ENCODE data around the gene FCHO1. TPM values are rescaled to one million over a fixed set of nuclear protein-coding genes. Genes with fewer than 3 reads are reported as not detected.

Gene FCHO1
- total and polyA plus RNA-seq, 4 donors = 0.69 to 2.8 (median 1.7) TPM

GRCh38 chr19:17803264-17803896 lies 52.1 kb downstream of the FCHO1 start:
- no peaks in the 10 kb centered on the region for H3K36me3 ChIP-seq (ENCODE audit: control insufficient read depth in 4 of 4, insufficient read depth in 3 of 4, low read depth in 1 of 4, low read length in 3 of 4)
- H3K4me3 ChIP-seq (ENCODE audit: low read depth in 1 of 3, low read length in 3 of 3) = no peak overlapping the region
- no peaks in the 10 kb centered on the region for H3K4me1 ChIP-seq (ENCODE audit: control insufficient read depth in 4 of 4, insufficient read depth in 4 of 4, low read length in 3 of 4)
- no peak for TF ChIP-seq YY1 (IDR thresholded peaks at IDR 0.05)
- TF ChIP-seq RAD21 (IDR thresholded peaks at IDR 0.05) = no peak
- TF ChIP-seq ATF3 (IDR thresholded peaks at IDR 0.05) = no peak
- TF ChIP-seq MAX (IDR thresholded peaks at IDR 0.05) = no peak
- TF ChIP-seq ZBTB33 (IDR thresholded peaks at IDR 0.05) = no peak
- TF ChIP-seq NR2F2 (IDR thresholded peaks at IDR 0.05) = no peak
- no peak for TF ChIP-seq EGR1 (IDR thresholded peaks at IDR 0.05; ENCODE audit: low read depth in 2 of 2)
- TF ChIP-seq, protein P1, sequence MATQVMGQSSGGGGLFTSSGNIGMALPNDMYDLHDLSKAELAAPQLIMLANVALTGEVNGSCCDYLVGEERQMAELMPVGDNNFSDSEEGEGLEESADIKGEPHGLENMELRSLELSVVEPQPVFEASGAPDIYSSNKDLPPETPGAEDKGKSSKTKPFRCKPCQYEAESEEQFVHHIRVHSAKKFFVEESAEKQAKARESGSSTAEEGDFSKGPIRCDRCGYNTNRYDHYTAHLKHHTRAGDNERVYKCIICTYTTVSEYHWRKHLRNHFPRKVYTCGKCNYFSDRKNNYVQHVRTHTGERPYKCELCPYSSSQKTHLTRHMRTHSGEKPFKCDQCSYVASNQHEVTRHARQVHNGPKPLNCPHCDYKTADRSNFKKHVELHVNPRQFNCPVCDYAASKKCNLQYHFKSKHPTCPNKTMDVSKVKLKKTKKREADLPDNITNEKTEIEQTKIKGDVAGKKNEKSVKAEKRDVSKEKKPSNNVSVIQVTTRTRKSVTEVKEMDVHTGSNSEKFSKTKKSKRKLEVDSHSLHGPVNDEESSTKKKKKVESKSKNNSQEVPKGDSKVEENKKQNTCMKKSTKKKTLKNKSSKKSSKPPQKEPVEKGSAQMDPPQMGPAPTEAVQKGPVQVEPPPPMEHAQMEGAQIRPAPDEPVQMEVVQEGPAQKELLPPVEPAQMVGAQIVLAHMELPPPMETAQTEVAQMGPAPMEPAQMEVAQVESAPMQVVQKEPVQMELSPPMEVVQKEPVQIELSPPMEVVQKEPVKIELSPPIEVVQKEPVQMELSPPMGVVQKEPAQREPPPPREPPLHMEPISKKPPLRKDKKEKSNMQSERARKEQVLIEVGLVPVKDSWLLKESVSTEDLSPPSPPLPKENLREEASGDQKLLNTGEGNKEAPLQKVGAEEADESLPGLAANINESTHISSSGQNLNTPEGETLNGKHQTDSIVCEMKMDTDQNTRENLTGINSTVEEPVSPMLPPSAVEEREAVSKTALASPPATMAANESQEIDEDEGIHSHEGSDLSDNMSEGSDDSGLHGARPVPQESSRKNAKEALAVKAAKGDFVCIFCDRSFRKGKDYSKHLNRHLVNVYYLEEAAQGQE (IDR thresholded peaks at IDR 0.05) = no peak
- TF ChIP-seq HNF4G (IDR thresholded peaks at IDR 0.05) = no peak
- TF ChIP-seq SP1 (IDR thresholded peaks at IDR 0.05) = no peak
- TF ChIP-seq TAF1 (conservative IDR thresholded peaks at IDR 0.05) = no peak
- TF ChIP-seq GABPA (IDR thresholded peaks at IDR 0.05 in 1 of 2, conservative IDR thresholded peaks at IDR 0.05 in 1 of 2) = no peak
- no peak for TF ChIP-seq CTCF (IDR thresholded peaks at IDR 0.05; ENCODE audit: low read depth, low read length, missing input control)
- no peak for TF ChIP-seq FOXA2 (IDR thresholded peaks at IDR 0.05)
- no peak for TF ChIP-seq HNF4A (conservative IDR thresholded peaks at IDR 0.05)
- no peak for TF ChIP-seq FOXA1 (IDR thresholded peaks at IDR 0.05)
- TF ChIP-seq JUND (IDR thresholded peaks at IDR 0.05) = no peak
- TF ChIP-seq RXRA (IDR thresholded peaks at IDR 0.05) = no peak
- H3K27ac ChIP-seq (ENCODE audit: low read depth in 1 of 2, low read length in 2 of 2) = no peak overlapping the region
- no peak overlapping the region for H3K9ac ChIP-seq (ENCODE audit: low read depth in 1 of 2, low read length in 2 of 2)
- WGBS = 57% methylated on average over 14 of the region's 14 CpGs
- H3K9me3 ChIP-seq (ENCODE audit: control insufficient read depth in 4 of 4, low read length in 3 of 4) = no peaks in the 10 kb centered on the region
- H3K27me3 ChIP-seq (ENCODE audit: control insufficient read depth in 4 of 4, insufficient read depth in 4 of 4, low read length in 3 of 4) = peaks cover 0 to 3% (median 0%) of the 10 kb centered on the region in 4 donors
- no peak for DNase-seq (ENCODE audit: low spot score)
